ENCODE data around the gene FOLH1.
"Not testable (repeated sequence)": the region's sequence is repeated elsewhere in the genome, so short reads cannot be mapped to it uniquely, and the experiment has no call there.

Gene FOLH1

GRCh38 chr11:49185597-49185996 lies 22.8 kb downstream of the FOLH1 start:
- intact Hi-C loops (cut with DNase I); DNase-seq: not testable (repeated sequence)

DNA sequence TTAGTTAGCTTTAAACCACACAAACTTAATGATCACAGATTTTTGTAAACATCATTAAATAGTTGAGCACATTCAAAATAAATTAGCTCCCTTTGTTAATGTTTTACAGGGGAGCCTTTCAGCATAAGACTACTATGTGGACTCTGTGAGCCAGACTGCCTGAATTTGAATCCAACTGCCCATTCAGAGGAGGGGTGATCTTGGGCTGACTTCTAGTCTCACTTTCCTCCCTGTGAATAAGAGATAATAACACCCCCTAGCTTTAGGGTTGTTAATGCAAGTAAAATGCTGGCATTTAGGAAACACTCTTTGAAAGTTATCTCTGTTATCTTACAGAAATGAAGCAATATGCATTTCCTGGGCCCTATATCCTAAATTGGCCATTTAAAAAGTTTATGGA lies 23.6 kb downstream of the FOLH1 start:
- intact Hi-C loops (cut with DNase I); DNase-seq: not testable (repeated sequence)

GRCh38 chr11:49177936-49178335 lies 30.5 kb downstream of the FOLH1 start:
- DNase-seq; intact Hi-C loops (cut with DNase I): not testable (repeated sequence)

- DNase-seq; intact Hi-C loops (cut with DNase I): not testable (repeated sequence)
These were observed 33.0 kb downstream of the FOLH1 start for GRCh38 chr11:49175378-49175777.

GRCh38 chr11:49174691-49175366 lies 33.6 kb downstream of the FOLH1 start:
- DNase-seq; intact Hi-C loops (cut with DNase I): not testable (repeated sequence)

GRCh38 chr11:49171613-49172012 lies 36.8 kb downstream of the FOLH1 start:
- intact Hi-C loops (cut with DNase I); DNase-seq: not testable (repeated sequence)

- intact Hi-C loops (cut with DNase I): loop anchor here (10.0 kb wide), 1 partner anchor 865 kb away; the partner anchor contains the start of gene OR4S1
- DNase-seq: not testable (repeated sequence)
These were observed 38.8 kb downstream of the FOLH1 start for GRCh38 chr11:49169579-49169978.

GRCh38 chr11:49168992-49169391 lies 39.4 kb downstream of the FOLH1 start:
- not testable (repeated sequence) for DNase-seq
- intact Hi-C loops (cut with DNase I): loop anchor here (10.0 kb wide), 1 partner anchor 864 kb away; the partner anchor contains the start of gene OR4S1

DNA sequence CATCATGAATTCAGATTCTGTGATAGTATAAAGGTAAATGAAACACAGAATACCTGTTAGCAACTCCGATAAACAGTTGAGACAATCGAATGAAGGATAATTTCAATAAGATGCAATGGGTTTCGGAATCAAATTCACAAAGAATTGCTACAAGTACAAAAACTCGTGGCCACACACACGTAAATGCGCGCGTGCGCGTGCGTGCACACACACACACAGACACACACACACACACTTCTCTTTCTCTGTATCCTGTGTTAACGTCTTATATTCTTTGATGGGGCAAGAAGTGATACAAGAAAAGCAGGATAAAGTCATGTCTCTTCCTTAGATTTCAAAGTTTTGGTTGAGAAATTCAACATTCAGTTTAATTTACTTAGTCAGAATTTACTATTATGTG lies 57.2 kb downstream of the FOLH1 start:
- DNase-seq: no peak
- intact Hi-C loops (cut with DNase I): no loop called here

- peak in 1 of 10 donors; percentile 62 for DNase-seq
- intact Hi-C loops (cut with DNase I): not testable (repeated sequence)
These were observed 106.0 kb downstream of the FOLH1 start for GRCh38 chr11:49102356-49102755.
